GM12872 (cell line): ENCODE measurements around the gene CTNNA1.

Experiments used
- CTCF ChIP-seq: IDR thresholded peaks from 3 replicates; pipeline ENCODE4 v1.5.1; 2011; ENCODE audit warnings: low read depth, mild to moderate bottlenecking, low read length, moderate library complexity; ENCODE audit not compliant: insufficient read depth

The CTNNA1 gene

GRCh38 chr5:138918686-138919085 is 165.5 kb downstream of the CTNNA1 start:
- no peak for TF ChIP-seq CTCF

GRCh38 chr5:138920181-138920580 is 167.0 kb downstream of the CTNNA1 start:
- no peak for TF ChIP-seq CTCF

- TF ChIP-seq CTCF = no peak
These were observed 169.3 kb downstream of the CTNNA1 start for GRCh38 chr5:138922494-138922893.

GRCh38 chr5:138925090-138925635 is 171.9 kb downstream of the CTNNA1 start:
- no peak for TF ChIP-seq CTCF

GRCh38 chr5:138926257-138926656 is 173.0 kb downstream of the CTNNA1 start:
- no peak for TF ChIP-seq CTCF

GRCh38 chr5:138926688-138927448 is 173.6 kb downstream of the CTNNA1 start:
- TF ChIP-seq CTCF = no peak

- no peak for TF ChIP-seq CTCF
These were observed 174.3 kb downstream of the CTNNA1 start for GRCh38 chr5:138927544-138927943.
